ENCODE results near the gene ABCA4. TPM values are rescaled to one million over a fixed set of nuclear protein-coding genes. Genes with fewer than 3 reads are reported as not detected.

Gene ABCA4
- total and polyA plus RNA-seq, 2 donors (not counting 3 experiments of a cell fraction or from before 2014, with no cell fraction given) = 2.3 to 4.9 TPM

- H3K9ac ChIP-seq (replicated peaks; ENCODE audit: extremely low read depth, insufficient read depth, low read length) = no peak overlapping the region
- H3K27ac ChIP-seq (ENCODE audit: insufficient read depth, low read depth, low read length) = no peak overlapping the region
- H3K36me3 ChIP-seq (ENCODE audit: control insufficient read depth in 2 of 2, extremely low read depth in 1 of 2, insufficient read depth in 2 of 2, low read length in 2 of 2) = no peaks in the 10 kb centered on the region
- dilution Hi-C loops (cut with MboI; ENCODE audit: extremely low pct_ligation_motif_present, low sequenced_read_pairs) = no loop called here
- no peaks in the 10 kb centered on the region for H3K9me3 ChIP-seq (replicated peaks; ENCODE audit: control insufficient read depth, insufficient read depth, low read length)
- no peaks in the 10 kb centered on the region for H3K9me1 ChIP-seq (replicated peaks; ENCODE audit: control insufficient read depth, extremely low read depth, insufficient read depth, low read length)
- no peak overlapping the region for H2AFZ ChIP-seq (ENCODE audit: low read depth, low read length)
- ChIA-PET POLR2A (no interaction called here), CTCF (interaction anchor here (0.6 to 1.6 kb wide), 4 partner anchors 9 to 105 kb away, joined by 3 to 4 read pairs (median 3); no protein-coding TSS in a partner anchor)
- H4K20me1 ChIP-seq (replicated peaks; ENCODE audit: control insufficient read depth, extremely low read depth, insufficient read depth, low read length) = no peaks in the 10 kb centered on the region
- intact Hi-C loops (cut with micrococcal nuclease) = no loop called here
- FAIRE-seq = no peak
- no peaks in the 10 kb centered on the region for H3K27me3 ChIP-seq (ENCODE audit: control insufficient read depth in 2 of 2, insufficient read depth in 2 of 2, low read length in 2 of 2)
- BruUV-seq (replicated peaks) = no TSS peak
- H3K4me3 ChIP-seq (replicated peaks in 1 of 3; ENCODE audit: insufficient read depth in 1 of 3, low read depth in 1 of 3, low read length in 3 of 3) = no peak overlapping the region
- no peak overlapping the region for H3K4me2 ChIP-seq (ENCODE audit: insufficient read depth, low read length)
- DNase-seq (ENCODE audit: low read depth, low spot score) = no peak
- peaks cover 14% of the 10 kb centered on the region for H3K4me1 ChIP-seq (ENCODE audit: control insufficient read depth, extremely low read depth, insufficient read depth, low read length)
- H3K79me2 ChIP-seq (ENCODE audit: control insufficient read depth, insufficient read depth, low read length) = no peaks in the 10 kb centered on the region
- TF ChIP-seq POLR2AphosphoS5 (IDR thresholded peaks at IDR 0.05; ENCODE audit: insufficient read depth, low read depth, low read length) (no peak), JUN (IDR thresholded peaks at IDR 0.05; ENCODE audit: borderline replicate concordance, insufficient read depth, insufficient read length, low read depth) (no peak), POLR2A (IDR thresholded peaks at IDR 0.05; ENCODE audit: low read depth, low read length) (no peak), EZH2 (IDR thresholded peaks at IDR 0.05; ENCODE audit: borderline replicate concordance, low read depth, low read length, severe bottlenecking) (no peak), GATA2 (IDR thresholded peaks at IDR 0.05; ENCODE audit: insufficient read depth, insufficient read length, low read depth, low read length) (no peak), MAX (IDR thresholded peaks at IDR 0.05; ENCODE audit: insufficient read depth, insufficient read length) (no peak), CTCF (IDR thresholded peaks at IDR 0.05; ENCODE audit: extremely low read depth in 1 of 2, insufficient read depth in 1 of 2, low read depth in 1 of 2, low read length in 2 of 2) (no peak), MYC (IDR thresholded peaks at IDR 0.05; ENCODE audit: low read depth, low read length) (no peak), FOS (IDR thresholded peaks at IDR 0.05; ENCODE audit: borderline replicate concordance, insufficient read depth, low read length) (no peak)
These were observed 10.1 kb upstream of the ABCA4 start for GRCh38 chr1:94130851-94131595.

Measured in endothelial cell of umbilical vein (primary cell).